ENCODE results near the gene SUB1. TPM values are rescaled to one million over a fixed set of nuclear protein-coding genes. Genes with fewer than 3 reads are reported as not detected.

Gene SUB1
- total RNA-seq (2022; extraction: Qiagen RNA extraction): 169 to 262 TPM (median 253 TPM) in 5 replicates

GRCh38 chr5:32585446-32586275 is at the start of gene SUB1:
TSS of gene SUB1 (plus strand) at chr5:32585557. CDS start at chr5:32588513, 2,956 bp downstream.

Other genes starting within 250 kb of the SUB1 start
- gene ZFR, start 140.8 kb upstream of the SUB1 start, total RNA-seq (2022; extraction: Qiagen RNA extraction): 53.3 to 84.9 TPM (median 56.5 TPM) in 5 replicates
- 13.8 to 20.7 TPM (median 15.7 TPM) in 5 replicates for gene NPR3, start 125.8 kb downstream of the SUB1 start, total RNA-seq (2022; extraction: Qiagen RNA extraction)

Measured in A549 treated with Hydrocortisone at 1 μM for 4 hours (cell line).